ENCODE measurements around the gene CDH5.

The CDH5 gene

GRCh38 chr16:66374176-66374575, 7.7 kb downstream of the CDH5 start:
- TF ChIP-seq ZNF274 (IDR thresholded peaks at IDR 0.05; ENCODE audit: low read depth, low read length) = no peak
- no peak overlapping the region for H3K4me3 ChIP-seq (ENCODE audit: low read length)

GRCh38 chr16:66375451-66375850, 9.0 kb downstream of the CDH5 start:
- H3K4me3 ChIP-seq (ENCODE audit: low read length) = no peak overlapping the region
- no peak for TF ChIP-seq ZNF274 (IDR thresholded peaks at IDR 0.05; ENCODE audit: low read depth, low read length)

GRCh38 chr16:66376114-66376513, 9.6 kb downstream of the CDH5 start:
- no peak overlapping the region for H3K4me3 ChIP-seq (ENCODE audit: low read length)
- TF ChIP-seq ZNF274 (IDR thresholded peaks at IDR 0.05; ENCODE audit: low read depth, low read length) = no peak

- H3K4me3 ChIP-seq (ENCODE audit: low read length) = no peak overlapping the region
Observed at GRCh38 chr16:66376577-66377305, 10.2 kb downstream of the CDH5 start.

GRCh38 chr16:66377324-66377723, 10.8 kb downstream of the CDH5 start:
- no peak for TF ChIP-seq ZNF274 (IDR thresholded peaks at IDR 0.05; ENCODE audit: low read depth, low read length)
- no peak overlapping the region for H3K4me3 ChIP-seq (ENCODE audit: low read length)

More at GRCh38 chr16:66376577-66377305, 10.2 kb downstream of the CDH5 start:
- no peak for TF ChIP-seq ZNF274 (IDR thresholded peaks at IDR 0.05; ENCODE audit: low read depth, low read length)

GRCh38 chr16:66378741-66379570, 12.5 kb downstream of the CDH5 start:
- TF ChIP-seq ZNF274 (IDR thresholded peaks at IDR 0.05; ENCODE audit: low read depth, low read length) = no peak

GRCh38 chr16:66379571-66379941, 13.1 kb downstream of the CDH5 start:
- TF ChIP-seq ZNF274 (IDR thresholded peaks at IDR 0.05; ENCODE audit: low read depth, low read length) = no peak
- no peak overlapping the region for H3K4me3 ChIP-seq (ENCODE audit: low read length)

More at GRCh38 chr16:66378741-66379570, 12.5 kb downstream of the CDH5 start:
- H3K4me3 ChIP-seq (ENCODE audit: low read length) = no peak overlapping the region

- no peak for TF ChIP-seq ZNF274 (IDR thresholded peaks at IDR 0.05; ENCODE audit: low read depth, low read length)
- H3K4me3 ChIP-seq (ENCODE audit: low read length) = no peak overlapping the region
Observed at GRCh38 chr16:66380421-66380820, 13.9 kb downstream of the CDH5 start.

- no peak overlapping the region for H3K4me3 ChIP-seq (ENCODE audit: low read length)
- no peak for TF ChIP-seq ZNF274 (IDR thresholded peaks at IDR 0.05; ENCODE audit: low read depth, low read length)
Observed at GRCh38 chr16:66381585-66382170, 15.2 kb downstream of the CDH5 start.

- no peak for TF ChIP-seq ZNF274 (IDR thresholded peaks at IDR 0.05; ENCODE audit: low read depth, low read length)
- H3K4me3 ChIP-seq (ENCODE audit: low read length) = no peak overlapping the region
Observed at GRCh38 chr16:66382171-66382965, 15.9 kb downstream of the CDH5 start.

- TF ChIP-seq ZNF274 (IDR thresholded peaks at IDR 0.05; ENCODE audit: low read depth, low read length) = no peak
- no peak overlapping the region for H3K4me3 ChIP-seq (ENCODE audit: low read length)
Observed at GRCh38 chr16:66382966-66383299, 16.4 kb downstream of the CDH5 start.

- TF ChIP-seq ZNF274 (IDR thresholded peaks at IDR 0.05; ENCODE audit: low read depth, low read length) = no peak
- no peak overlapping the region for H3K4me3 ChIP-seq (ENCODE audit: low read length)
Observed at GRCh38 chr16:66383551-66383950, 17.1 kb downstream of the CDH5 start.

GRCh38 chr16:66385415-66385814, 18.9 kb downstream of the CDH5 start:
- TF ChIP-seq ZNF274 (IDR thresholded peaks at IDR 0.05; ENCODE audit: low read depth, low read length) = no peak
- no peak overlapping the region for H3K4me3 ChIP-seq (ENCODE audit: low read length)

Data from GM08714 (cell line).